GM12801 (cell line): ENCODE measurements around the gene DHRS12.

Source experiments
- CTCF ChIP-seq: IDR thresholded peaks from one replicate; pipeline ENCODE4 v1.5.1; 2011; ENCODE audit warnings: control low read depth; ENCODE audit not compliant: insufficient read length; ENCODE audit errors: extremely low read depth

The DHRS12 gene

DNA sequence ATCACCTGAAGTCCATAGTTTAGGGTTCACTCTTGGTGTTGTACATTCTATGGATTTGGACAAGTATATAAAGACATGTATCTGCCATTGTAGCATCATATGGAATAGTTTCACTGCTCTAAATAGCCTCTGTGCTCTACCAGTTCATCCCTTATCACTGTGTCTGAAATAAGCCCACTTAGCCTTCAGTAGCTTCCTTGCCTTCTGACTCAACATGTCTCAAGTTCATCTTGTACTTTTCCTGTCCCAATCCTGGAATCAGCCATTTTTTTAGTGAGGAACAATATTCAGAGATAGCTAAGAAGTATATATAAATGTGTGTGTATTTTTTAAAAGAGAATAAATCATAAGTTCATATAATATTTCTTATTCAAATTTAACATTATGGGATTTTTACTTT lies 79.2 kb downstream of the DHRS12 start:
- TF ChIP-seq CTCF, result no peak

GRCh38 chr13:51723529-51723928 lies 80.4 kb downstream of the DHRS12 start:
- TF ChIP-seq CTCF, result no peak

DNA sequence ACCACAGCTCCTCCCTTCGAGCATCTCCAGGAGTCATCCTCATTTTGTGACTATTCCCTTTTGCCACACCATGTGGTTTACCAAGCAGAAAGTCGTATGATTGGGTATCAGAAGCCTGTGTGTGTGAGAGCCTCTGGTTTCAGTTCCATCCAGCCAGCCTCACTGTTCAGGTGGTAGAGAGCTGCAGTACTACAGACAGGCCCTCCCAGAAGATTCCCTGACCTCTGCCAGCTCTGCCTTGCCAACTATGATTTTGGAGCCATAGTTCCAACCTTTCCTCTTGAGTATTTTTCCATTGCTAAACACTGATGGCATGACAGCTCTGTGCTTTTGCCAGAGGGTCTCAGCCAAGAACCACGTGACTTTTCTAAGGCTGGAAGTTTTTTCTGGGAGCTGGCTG lies 82.5 kb downstream of the DHRS12 start:
- TF ChIP-seq CTCF, result no peak

GRCh38 chr13:51719394-51719793 lies 84.6 kb downstream of the DHRS12 start:
- no peak for TF ChIP-seq CTCF
